ENCODE results near the gene SCUBE2.

DNA sequence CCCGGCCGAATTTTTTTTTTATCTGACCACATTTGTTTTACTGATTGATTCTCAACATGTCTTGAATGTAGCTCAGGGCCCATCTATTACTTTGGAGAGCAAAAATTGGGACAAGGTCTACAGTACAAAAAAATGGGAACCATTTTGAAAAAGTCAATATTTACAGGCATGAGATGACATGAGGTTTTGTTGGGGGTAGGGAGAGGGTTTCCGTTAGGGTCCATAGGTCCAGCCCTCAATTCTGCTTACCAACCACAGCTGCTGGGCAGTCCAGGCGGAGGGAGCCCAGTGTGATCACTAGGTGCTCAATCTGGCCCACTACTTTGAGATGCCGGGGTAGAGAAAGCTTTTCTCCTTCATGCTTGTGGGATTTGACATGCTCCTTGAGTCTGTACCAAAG, 105.9 kb downstream of the SCUBE2 start:
- TF ChIP-seq, protein P1, sequence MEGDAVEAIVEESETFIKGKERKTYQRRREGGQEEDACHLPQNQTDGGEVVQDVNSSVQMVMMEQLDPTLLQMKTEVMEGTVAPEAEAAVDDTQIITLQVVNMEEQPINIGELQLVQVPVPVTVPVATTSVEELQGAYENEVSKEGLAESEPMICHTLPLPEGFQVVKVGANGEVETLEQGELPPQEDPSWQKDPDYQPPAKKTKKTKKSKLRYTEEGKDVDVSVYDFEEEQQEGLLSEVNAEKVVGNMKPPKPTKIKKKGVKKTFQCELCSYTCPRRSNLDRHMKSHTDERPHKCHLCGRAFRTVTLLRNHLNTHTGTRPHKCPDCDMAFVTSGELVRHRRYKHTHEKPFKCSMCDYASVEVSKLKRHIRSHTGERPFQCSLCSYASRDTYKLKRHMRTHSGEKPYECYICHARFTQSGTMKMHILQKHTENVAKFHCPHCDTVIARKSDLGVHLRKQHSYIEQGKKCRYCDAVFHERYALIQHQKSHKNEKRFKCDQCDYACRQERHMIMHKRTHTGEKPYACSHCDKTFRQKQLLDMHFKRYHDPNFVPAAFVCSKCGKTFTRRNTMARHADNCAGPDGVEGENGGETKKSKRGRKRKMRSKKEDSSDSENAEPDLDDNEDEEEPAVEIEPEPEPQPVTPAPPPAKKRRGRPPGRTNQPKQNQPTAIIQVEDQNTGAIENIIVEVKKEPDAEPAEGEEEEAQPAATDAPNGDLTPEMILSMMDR (IDR thresholded peaks at IDR 0.05), result no peak
- TF ChIP-seq EP300 (IDR thresholded peaks at IDR 0.05), result no peak
- TF ChIP-seq POLR2A (IDR thresholded peaks at IDR 0.05), result no peak
